Neural cell (in vitro differentiated cells): Measurements from ENCODE around the gene SSTR5. TPM values are rescaled to one million over a fixed set of nuclear protein-coding genes. Genes with fewer than 3 reads are reported as not detected.

Experiments
- polyA plus RNA-seq: library from polyadenylated mRNA; depleted of rRNA; stranded (reverse); fragments of >200 nt; gene quantifications from 2 replicates; pipeline ENCODE4 v1.2.3, GENCODE V29; 2014

Gene SSTR5
- polyA plus RNA-seq, 1 donor from 2014 or later = not detected

Other genes starting within 250 kb of the SSTR5 start
- gene LMF1, start 101.8 kb upstream of the SSTR5 start, polyA plus RNA-seq = 9.2 and 16.2 TPM in 2 replicates
- 3.9 and 4.6 TPM in 2 replicates for gene SOX8, start 91.0 kb upstream of the SSTR5 start, polyA plus RNA-seq
- 0.79 TPM in 1 of 2 replicates, not detected in the other for gene C1QTNF8, start 23.5 kb downstream of the SSTR5 start, polyA plus RNA-seq
- 27.7 and 35.7 TPM in 2 replicates for gene CACNA1H, start 80.4 kb downstream of the SSTR5 start, polyA plus RNA-seq
- gene TPSG1, start 152.5 kb downstream of the SSTR5 start, polyA plus RNA-seq = not detected in 2 replicates
- not detected in 2 replicates for gene TPSB2, start 157.4 kb downstream of the SSTR5 start, polyA plus RNA-seq
- not detected in 2 replicates for gene TPSAB1, start 168.0 kb downstream of the SSTR5 start, polyA plus RNA-seq
- not detected in 2 replicates for gene TPSD1, start 183.3 kb downstream of the SSTR5 start, polyA plus RNA-seq
- gene UBE2I, start 236.9 kb downstream of the SSTR5 start, polyA plus RNA-seq = 111 and 126 TPM in 2 replicates